WTC11 (cell line): ENCODE data around the gene UMAD1.

Experiments used
- NFE2L1 ChIP-seq: sonication (generic); formaldehyde crosslinking; IDR thresholded peaks from 2 replicates; pipeline ENCODE4 v1.8.1; 2023; ENCODE audit warnings: missing genetic modification reagents
- PRDM15 ChIP-seq: sonication (generic); formaldehyde crosslinking; IDR thresholded peaks from 2 replicates; pipeline ENCODE4 v1.8.0; 2022; ENCODE audit warnings: missing genetic modification reagents
- SP1 ChIP-seq: sonication (generic); formaldehyde crosslinking; conservative IDR thresholded peaks from 2 replicates; pipeline ENCODE4 v1.8.1; 2022; ENCODE audit warnings: missing genetic modification reagents
- TP53 ChIP-seq: sonication (generic); formaldehyde crosslinking; IDR thresholded peaks from 2 replicates; pipeline ENCODE4 v1.8.1; 2023; ENCODE audit warnings: mild to moderate bottlenecking, missing genetic modification reagents
- ZNF423 ChIP-seq: fragments of 250-450 bp; sonication (Bioruptor Pico); IDR thresholded peaks from 2 replicates; pipeline ENCODE4 v2.1.2; 2022; ENCODE audit warnings: mild to moderate bottlenecking, moderate library complexity
- ZNF671 ChIP-seq: fragments of 250-450 bp; sonication (Bioruptor Pico); IDR thresholded peaks from 2 replicates; pipeline ENCODE4 v1.8.0; 2021; ENCODE audit warnings: mild to moderate bottlenecking
- TF ChIP-seq, protein P1 (sequence below): sonication (generic); formaldehyde crosslinking; IDR thresholded peaks from 2 replicates; pipeline ENCODE4 v1.8.1; 2023; ENCODE audit warnings: mild to moderate bottlenecking, missing genetic modification reagents, moderate library complexity

DNA sequence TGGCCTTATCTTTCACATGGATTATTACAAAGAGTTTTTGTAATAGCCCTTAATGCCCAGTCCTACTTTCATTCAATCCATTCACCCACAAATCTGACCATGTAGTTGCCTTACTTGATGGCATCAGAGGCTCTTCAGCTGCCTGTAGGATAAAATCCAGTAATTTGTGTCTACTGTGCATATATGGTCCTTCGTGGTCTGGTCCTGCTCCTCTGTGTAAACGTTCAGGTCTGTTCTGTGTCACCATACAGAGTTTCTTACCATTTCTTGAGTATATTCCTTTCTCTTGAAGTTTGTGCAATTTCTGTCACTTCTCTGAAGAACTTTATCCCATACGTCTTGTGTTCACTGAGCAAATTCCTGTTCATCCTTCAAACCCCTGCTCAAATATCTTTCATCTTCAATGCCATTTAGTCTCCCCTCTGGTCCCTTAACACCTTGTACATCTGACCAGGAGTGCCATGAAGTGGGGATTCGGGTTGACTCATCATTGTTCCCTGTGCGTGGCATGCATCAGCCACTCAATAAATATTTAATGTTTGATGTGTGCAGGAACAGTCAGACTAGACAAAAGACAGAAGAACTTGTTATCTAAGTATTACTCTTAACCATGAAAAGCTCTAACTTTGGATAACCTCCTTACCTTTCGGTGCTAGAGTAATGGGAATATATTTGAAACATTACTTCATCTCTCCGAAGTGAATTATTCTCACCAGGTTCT, 176.4 kb downstream of the UMAD1 start:
- TF ChIP-seq, protein P1, sequence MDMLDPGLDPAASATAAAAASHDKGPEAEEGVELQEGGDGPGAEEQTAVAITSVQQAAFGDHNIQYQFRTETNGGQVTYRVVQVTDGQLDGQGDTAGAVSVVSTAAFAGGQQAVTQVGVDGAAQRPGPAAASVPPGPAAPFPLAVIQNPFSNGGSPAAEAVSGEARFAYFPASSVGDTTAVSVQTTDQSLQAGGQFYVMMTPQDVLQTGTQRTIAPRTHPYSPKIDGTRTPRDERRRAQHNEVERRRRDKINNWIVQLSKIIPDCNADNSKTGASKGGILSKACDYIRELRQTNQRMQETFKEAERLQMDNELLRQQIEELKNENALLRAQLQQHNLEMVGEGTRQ = no peak
- no peak for TF ChIP-seq ZNF671
- no peak for TF ChIP-seq NFE2L1
- TF ChIP-seq SP1 (CRISPR knock-in tag) = no peak
- no peak for TF ChIP-seq ZNF423 (CRISPR knock-in tag)
- no peak for TF ChIP-seq PRDM15 (CRISPR knock-in tag)
- no peak for TF ChIP-seq TP53 (CRISPR knock-in tag)
